Adrenal gland (tissue), 5 donors: ENCODE results near the gene PAX5.

ENCODE experiments used
- CTCF ChIP-seq, 6 experiments: fragments of 450-650 bp in 4 of 6; fragments of 200-600 bp in 2 of 6; sonication (generic) in 1 of 6; IDR thresholded peaks; 1 replicate in 5 of 6; 2 replicates in 1 of 6; pipeline versions ENCODE4 v1.5.1 to v1.8.0; 2016 to 2021; ENCODE audit warnings: antibody characterized with exemption in 6 of 6, mild to moderate bottlenecking in 2 of 6, moderate library complexity in 1 of 6
- POLR2A ChIP-seq, 2 donors: fragments of 450-650 bp; IDR thresholded peaks; one replicate each; pipeline ENCODE4 v1.6.1; 2017; ENCODE audit warnings: antibody characterized with exemption in 2 of 2, mild to moderate bottlenecking in 2 of 2, moderate library complexity in 1 of 2
- donor health status: DM: no; HTN: no; CAD: no.

GRCh38 chr9:36928670-36929349 lies 105.3 kb downstream of the PAX5 start:
- TF ChIP-seq POLR2A (IDR thresholded peaks at IDR 0.05) (no peak), CTCF (IDR thresholded peaks at IDR 0.05) (no peak)
